MM.1S (cell line): ENCODE results near the gene ACAA2.

Experiments used
- DNase-seq: peaks from one replicate; pipeline ENCODE4 v3.0.0-alpha.2; 2015
- H2AFZ ChIP-seq: fragments of 300-600 bp; sonication (generic); 2 replicates; pipeline ENCODE4 v1.6.0; 2016; ENCODE audit warnings: antibody characterized with exemption, low read length
- H3F3A ChIP-seq: fragments of 300-600 bp; sonication (generic); 2 replicates; pipeline ENCODE4 v1.6.1; 2016; ENCODE audit warnings: mild to moderate bottlenecking, antibody characterized with exemption, low read length, moderate library complexity, mixed read lengths; ENCODE audit not compliant: insufficient read depth
- H3K27ac ChIP-seq: fragments of 300-600 bp; sonication (generic); 2 replicates; pipeline ENCODE4 v1.5.1; 2016; ENCODE audit warnings: mild to moderate bottlenecking, low read length
- H3K27me3 ChIP-seq: fragments of 300-600 bp; sonication (generic); replicated peaks from 2 replicates; pipeline ENCODE4 v1.6.0; 2016; ENCODE audit warnings: low read length; ENCODE audit not compliant: insufficient read depth
- H3K36me3 ChIP-seq: fragments of 300-600 bp; sonication (generic); replicated peaks from 2 replicates; pipeline ENCODE4 v1.6.1; 2016; ENCODE audit warnings: mild to moderate bottlenecking, low read length, mixed read lengths; ENCODE audit not compliant: insufficient read depth
- H3K4me1 ChIP-seq: fragments of 300-600 bp; sonication (generic); 2 replicates; pipeline ENCODE4 v1.6.1; 2016; ENCODE audit warnings: low read length, mixed read lengths
- H3K4me2 ChIP-seq: fragments of 300-600 bp; sonication (generic); 2 replicates; pipeline ENCODE4 v1.6.0; 2016; ENCODE audit warnings: low read depth, low read length
- H3K4me3 ChIP-seq: fragments of 300-600 bp; sonication (generic); 2 replicates; pipeline ENCODE4 v1.5.1; 2016; ENCODE audit warnings: low read length, mixed read lengths
- H3K79me2 ChIP-seq: fragments of 300-600 bp; sonication (generic); 2 replicates; pipeline ENCODE4 v1.6.1; 2016; ENCODE audit warnings: mixed run types, low read length, mixed read lengths
- H3K9ac ChIP-seq: fragments of 300-600 bp; sonication (generic); 2 replicates; pipeline ENCODE4 v1.6.1; 2016; ENCODE audit warnings: low read length, mixed read lengths
- H3K9me2 ChIP-seq: fragments of 300-600 bp; sonication (generic); replicated peaks from 2 replicates; pipeline ENCODE4 v1.6.1; 2016; ENCODE audit warnings: mild to moderate bottlenecking, low read length, mixed read lengths; ENCODE audit not compliant: insufficient read depth
- H3K9me3 ChIP-seq: fragments of 300-600 bp; sonication (generic); replicated peaks from 2 replicates; pipeline ENCODE4 v1.6.1; 2016; ENCODE audit warnings: mild to moderate bottlenecking, low read length, mixed read lengths; ENCODE audit not compliant: insufficient read depth
- H4K20me1 ChIP-seq: fragments of 300-600 bp; sonication (generic); 2 replicates; pipeline ENCODE4 v1.6.1; 2016; ENCODE audit warnings: mild to moderate bottlenecking, low read length, moderate library complexity, mixed read lengths; ENCODE audit not compliant: insufficient read depth
- CTCF ChIP-seq: fragments of 300-600 bp; sonication (generic); IDR thresholded peaks from 2 replicates; pipeline ENCODE4 v1.5.1; 2016; ENCODE audit warnings: antibody characterized with exemption, low read length, mixed read lengths
- EZH2 ChIP-seq: fragments of 300-600 bp; sonication (generic); optimal IDR thresholded peaks from 2 replicates; pipeline ENCODE3; 2017; ENCODE audit warnings: low read depth, mild to moderate bottlenecking, antibody characterized with exemption, low read length, mixed read lengths
- EZH2phosphoT487 ChIP-seq: fragments of 300-600 bp; sonication (generic); IDR thresholded peaks from 2 replicates; pipeline ENCODE4 v1.6.1; 2018; ENCODE audit warnings: antibody characterized with exemption, low read length

Gene ACAA2

GRCh38 chr18:49813319-49814146 lies at the start of gene ACAA2:
ACAA2 (minus strand) TSS chr18:49813533; CDS start chr18:49813484, 49 bp downstream.
- DNase-seq = peak; percentile 78
- H3K79me2 ChIP-seq = peaks cover 50% of the 10 kb centered on the region
- peak within 1 kb of the TSS; percentile 87 for H3K9ac ChIP-seq
- peak within 1 kb of the TSS; percentile 97 for H3K4me2 ChIP-seq
- no peaks in the 10 kb centered on the region for H4K20me1 ChIP-seq
- H3K27ac ChIP-seq = peak within 1 kb of the TSS; percentile 89
- peaks cover 13% of the 10 kb centered on the region for H3F3A ChIP-seq
- TF ChIP-seq CTCF (no peak), EZH2phosphoT487 (no peak), EZH2 (no peak)
- H3K4me3 ChIP-seq = peak within 1 kb of the TSS; percentile 89
- H2AFZ ChIP-seq = peak within 1 kb of the TSS; percentile 94
- H3K36me3 ChIP-seq = no peaks in the 10 kb centered on the region
- peaks cover 13% of the 10 kb centered on the region for H3K4me1 ChIP-seq
- no peaks in the 10 kb centered on the region for H3K27me3 ChIP-seq
- H3K9me3 ChIP-seq = no peaks in the 10 kb centered on the region
- no peaks in the 10 kb centered on the region for H3K9me2 ChIP-seq

GRCh38 chr18:49862656-49863385 lies 49.5 kb upstream of the ACAA2 start:
- H3K4me1 ChIP-seq = peaks cover 6% of the 10 kb centered on the region; the same call in 1 of the 2 replicates

GRCh38 chr18:49861659-49862058 lies 48.3 kb upstream of the ACAA2 start:
- Histone ChIP-seq H3K9me3 (no peaks in the 10 kb centered on the region), H3K79me2 (no peaks in the 10 kb centered on the region), H4K20me1 (no peaks in the 10 kb centered on the region), H3K27ac (no peak overlapping the region), H3K27me3 (no peaks in the 10 kb centered on the region), H2AFZ (no peak overlapping the region), H3K4me2 (no peak overlapping the region), H3K4me1 (peaks cover 6% of the 10 kb centered on the region; the same call in 1 of the 2 replicates), H3K36me3 (no peaks in the 10 kb centered on the region), H3F3A (peaks cover 3% of the 10 kb centered on the region; the same call in 1 of the 2 replicates), H3K9ac (no peak overlapping the region), H3K9me2 (no peaks in the 10 kb centered on the region), H3K4me3 (no peak overlapping the region)
- peak; percentile 17 for DNase-seq
- no peak for TF ChIP-seq EZH2phosphoT487
- peak; percentile 42 for TF ChIP-seq CTCF

More at GRCh38 chr18:49862656-49863385, 49.5 kb upstream of the ACAA2 start:
- Histone ChIP-seq H3K9me3 (no peaks in the 10 kb centered on the region), H3K36me3 (no peaks in the 10 kb centered on the region), H3K27ac (no peak overlapping the region), H3K4me3 (no peak overlapping the region), H2AFZ (no peak overlapping the region), H3K9me2 (no peaks in the 10 kb centered on the region), H3K4me2 (no peak overlapping the region), H3F3A (peaks cover 3% of the 10 kb centered on the region; the same call in 1 of the 2 replicates), H4K20me1 (no peaks in the 10 kb centered on the region), H3K27me3 (no peaks in the 10 kb centered on the region), H3K79me2 (no peaks in the 10 kb centered on the region), H3K9ac (no peak overlapping the region)
- no peak for DNase-seq
- no peak for TF ChIP-seq EZH2
- TF ChIP-seq CTCF = no peak
- TF ChIP-seq EZH2phosphoT487 = no peak
